Measurements from ENCODE around the gene KLK12. TPM values are rescaled to one million over a fixed set of nuclear protein-coding genes. Genes with fewer than 3 reads are reported as not detected.

Gene KLK12
- total and polyA plus RNA-seq, 9 donors, result not detected

DNA sequence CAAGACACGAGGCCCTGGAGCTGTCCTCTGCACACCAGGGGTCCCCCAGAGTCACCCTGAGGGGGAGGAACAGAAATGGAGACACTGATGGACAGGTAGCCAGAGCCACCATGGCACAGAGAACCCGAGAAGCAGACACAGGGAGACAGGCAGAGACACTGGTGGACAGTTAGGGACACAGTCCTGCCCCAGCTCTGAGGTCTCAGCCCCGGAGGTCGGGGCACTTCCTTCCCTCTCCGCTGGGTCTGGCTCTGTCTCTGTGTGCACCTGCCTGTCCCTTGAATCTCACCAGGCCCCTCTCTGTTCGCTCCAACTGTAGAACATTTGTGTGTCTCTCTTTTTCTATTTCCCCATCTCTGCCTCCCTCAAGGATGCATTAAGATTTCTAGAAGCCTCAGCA lies 43.3 kb upstream of the KLK12 start:
- WGBS, 3 donors, result 79 to 85% (median 80%) methylated on average over 6 of the region's 6 CpGs
- no peaks in the 10 kb centered on the region for H3K27me3 ChIP-seq
- no peaks in the 10 kb centered on the region for H3K4me1 ChIP-seq (ENCODE audit: insufficient read depth)
- DNase-seq, result no peak
- H3K27ac ChIP-seq, result no peak overlapping the region
- no peaks in the 10 kb centered on the region for H3K9me3 ChIP-seq
- intact Hi-C loops (cut with DNase I), result no loop called here
- TF ChIP-seq, protein P1, sequence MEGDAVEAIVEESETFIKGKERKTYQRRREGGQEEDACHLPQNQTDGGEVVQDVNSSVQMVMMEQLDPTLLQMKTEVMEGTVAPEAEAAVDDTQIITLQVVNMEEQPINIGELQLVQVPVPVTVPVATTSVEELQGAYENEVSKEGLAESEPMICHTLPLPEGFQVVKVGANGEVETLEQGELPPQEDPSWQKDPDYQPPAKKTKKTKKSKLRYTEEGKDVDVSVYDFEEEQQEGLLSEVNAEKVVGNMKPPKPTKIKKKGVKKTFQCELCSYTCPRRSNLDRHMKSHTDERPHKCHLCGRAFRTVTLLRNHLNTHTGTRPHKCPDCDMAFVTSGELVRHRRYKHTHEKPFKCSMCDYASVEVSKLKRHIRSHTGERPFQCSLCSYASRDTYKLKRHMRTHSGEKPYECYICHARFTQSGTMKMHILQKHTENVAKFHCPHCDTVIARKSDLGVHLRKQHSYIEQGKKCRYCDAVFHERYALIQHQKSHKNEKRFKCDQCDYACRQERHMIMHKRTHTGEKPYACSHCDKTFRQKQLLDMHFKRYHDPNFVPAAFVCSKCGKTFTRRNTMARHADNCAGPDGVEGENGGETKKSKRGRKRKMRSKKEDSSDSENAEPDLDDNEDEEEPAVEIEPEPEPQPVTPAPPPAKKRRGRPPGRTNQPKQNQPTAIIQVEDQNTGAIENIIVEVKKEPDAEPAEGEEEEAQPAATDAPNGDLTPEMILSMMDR (IDR thresholded peaks at IDR 0.05), result no peak
- TF ChIP-seq EP300 (IDR thresholded peaks at IDR 0.05) (no peak), POLR2A (IDR thresholded peaks at IDR 0.05) (no peak)
- no peaks in the 10 kb centered on the region for H3K36me3 ChIP-seq
- no peak overlapping the region for H3K4me3 ChIP-seq

DNA sequence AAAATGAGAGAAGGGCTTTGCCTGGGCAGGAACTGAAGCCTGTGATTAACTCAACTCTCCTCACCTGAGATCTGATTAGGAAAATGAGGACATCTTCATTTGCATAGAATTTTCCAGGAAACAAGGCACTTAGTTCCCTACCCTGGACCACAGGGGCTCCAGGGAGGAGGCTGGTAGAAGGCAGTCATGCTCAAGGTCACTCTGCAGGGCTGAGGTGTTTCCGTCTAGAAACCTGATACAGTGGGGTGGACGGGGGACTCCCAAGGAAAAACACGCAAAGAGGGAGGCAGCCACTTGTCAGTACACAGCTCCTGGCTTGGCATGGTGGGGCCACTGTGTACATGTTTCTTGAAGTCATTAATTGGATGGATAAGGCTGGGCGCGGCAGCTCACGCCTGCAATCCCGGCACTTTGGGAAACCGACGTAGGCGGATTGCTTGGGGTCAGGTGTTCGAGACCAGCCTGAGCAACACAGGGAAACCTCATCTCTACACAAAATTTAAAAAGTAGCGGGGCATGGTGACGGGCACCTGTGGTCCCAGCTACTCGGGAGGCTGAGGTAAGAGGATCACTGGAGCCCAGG lies 41.9 kb upstream of the KLK12 start:
- H3K27me3 ChIP-seq, result no peaks in the 10 kb centered on the region
- no peaks in the 10 kb centered on the region for H3K4me1 ChIP-seq (ENCODE audit: insufficient read depth)
- WGBS, 3 donors, result 69 to 74% (median 70%) methylated on average over 14 of the region's 14 CpGs
- no peaks in the 10 kb centered on the region for H3K36me3 ChIP-seq
- H3K27ac ChIP-seq, result no peak overlapping the region
- no peak overlapping the region for H3K4me3 ChIP-seq
- DNase-seq, result no peak
- no peak for TF ChIP-seq POLR2A (IDR thresholded peaks at IDR 0.05)
- TF ChIP-seq, protein P1 (IDR thresholded peaks at IDR 0.05), result no peak
- no peak for TF ChIP-seq EP300 (IDR thresholded peaks at IDR 0.05)
- H3K9me3 ChIP-seq, result no peaks in the 10 kb centered on the region
- intact Hi-C loops (cut with DNase I), result no loop called here

DNA sequence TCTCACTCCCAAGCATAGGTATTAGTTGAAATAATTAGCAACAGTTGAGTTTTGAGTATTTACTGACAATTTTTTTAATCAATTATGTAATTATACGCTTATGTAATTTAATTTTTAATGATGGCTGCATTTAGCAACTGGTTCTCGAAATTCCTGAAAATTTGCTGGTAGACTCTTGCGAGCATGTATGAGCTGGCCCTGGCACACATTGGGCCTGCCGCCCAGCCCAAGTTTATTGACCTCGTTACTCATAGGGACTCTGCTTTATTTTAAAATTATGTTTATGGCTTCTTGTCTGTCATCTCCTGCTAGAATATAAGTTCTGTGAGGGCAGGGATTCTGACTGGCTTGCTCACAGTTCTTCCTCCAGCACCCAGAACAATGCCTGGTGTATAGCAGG lies 41.2 kb upstream of the KLK12 start:
- WGBS, 3 donors, result 85 to 89% (median 88%) methylated on average over 5 of the region's 5 CpGs
- Histone ChIP-seq H3K4me1 (ENCODE audit: insufficient read depth) (no peaks in the 10 kb centered on the region), H3K36me3 (no peaks in the 10 kb centered on the region), H3K4me3 (no peak overlapping the region), H3K27ac (no peak overlapping the region), H3K27me3 (no peaks in the 10 kb centered on the region), H3K9me3 (no peaks in the 10 kb centered on the region)
- no peak for DNase-seq
- intact Hi-C loops (cut with DNase I), result no loop called here
- TF ChIP-seq, protein P1 (IDR thresholded peaks at IDR 0.05), result no peak
- TF ChIP-seq POLR2A (IDR thresholded peaks at IDR 0.05) (no peak), EP300 (IDR thresholded peaks at IDR 0.05) (no peak)

DNA sequence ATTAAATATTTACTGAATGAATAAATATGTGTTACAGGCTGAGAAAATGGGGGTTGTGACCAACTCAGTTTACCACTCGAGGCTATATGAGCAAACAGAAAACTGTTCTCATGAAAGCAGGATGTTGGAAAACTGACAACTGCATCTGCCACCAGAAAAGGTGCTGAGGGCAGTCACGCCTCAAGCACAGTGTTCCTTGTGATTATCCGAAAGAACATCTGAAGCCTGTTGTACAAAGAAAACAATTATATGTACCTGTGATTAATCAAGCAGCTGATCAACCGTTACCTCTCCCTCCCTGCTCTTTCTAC lies 36.2 kb upstream of the KLK12 start:
- Histone ChIP-seq H3K9me3 (no peaks in the 10 kb centered on the region), H3K36me3 (no peaks in the 10 kb centered on the region), H3K4me3 (no peak overlapping the region), H3K4me1 (ENCODE audit: insufficient read depth) (no peaks in the 10 kb centered on the region), H3K27ac (no peak overlapping the region), H3K27me3 (no peaks in the 10 kb centered on the region)
- intact Hi-C loops (cut with DNase I), result no loop called here
- no peak for TF ChIP-seq EP300 (IDR thresholded peaks at IDR 0.05)
- TF ChIP-seq, protein P1 (IDR thresholded peaks at IDR 0.05), result no peak
- no peak for TF ChIP-seq POLR2A (IDR thresholded peaks at IDR 0.05)
- DNase-seq, result no peak
- WGBS, 3 donors, result 63 to 70% (median 63%) methylated on average over 4 of the region's 4 CpGs

Measured in ovary (tissue), 9 donors.